Smooth muscle cell (in vitro differentiated cells): Measurements from ENCODE around the gene DOLK. TPM values are rescaled to one million over a fixed set of nuclear protein-coding genes. Genes with fewer than 3 reads are reported as not detected.

Experiments
- DNase-seq: peaks from one replicate; lab custom pipeline; 2025; ENCODE audit not compliant: unreplicated experiment; lab: John Stamatoyannopoulos, UW
- H2AFZ ChIP-seq: fragments of 200-600 bp; sonication (generic); 2 replicates; pipeline ENCODE4 v1.6.0; 2016; ENCODE audit warnings: antibody characterized with exemption, low read depth, mild to moderate bottlenecking
- H3F3A ChIP-seq: fragments of 200-600 bp; sonication (generic); 2 replicates; pipeline ENCODE4 v1.6.0; 2017; ENCODE audit warnings: antibody characterized with exemption, low read depth
- H3K27ac ChIP-seq: fragments of 200-600 bp; sonication (generic); 2 replicates; pipeline ENCODE4 v1.5.1; 2016; ENCODE audit warnings: low read depth, mild to moderate bottlenecking
- H3K27me3 ChIP-seq: fragments of 200-600 bp; sonication (generic); 2 replicates; pipeline ENCODE4 v1.6.1; 2016; ENCODE audit warnings: low read depth, mild to moderate bottlenecking
- H3K36me3 ChIP-seq: fragments of 200-600 bp; sonication (generic); 2 replicates; pipeline ENCODE4 v1.5.1; 2016; ENCODE audit warnings: low read depth
- H3K4me1 ChIP-seq: fragments of 200-600 bp; sonication (generic); 2 replicates; pipeline ENCODE4 v1.5.1; 2016; ENCODE audit warnings: low read depth
- H3K4me2 ChIP-seq: fragments of 200-600 bp; sonication (generic); 2 replicates; pipeline ENCODE4 v1.6.0; 2016; ENCODE audit warnings: mild to moderate bottlenecking
- H3K4me3 ChIP-seq: fragments of 200-600 bp; sonication (generic); 2 replicates; pipeline ENCODE4 v1.5.1; 2016; ENCODE audit warnings: mild to moderate bottlenecking
- H3K79me2 ChIP-seq: fragments of 200-600 bp; sonication (generic); 2 replicates; pipeline ENCODE4 v1.6.0; 2016; ENCODE audit warnings: low read depth, mild to moderate bottlenecking
- H3K9ac ChIP-seq: fragments of 200-600 bp; sonication (generic); 2 replicates; pipeline ENCODE4 v1.6.0; 2016; ENCODE audit warnings: low read depth
- H3K9me3 ChIP-seq: fragments of 200-600 bp; sonication (generic); replicated peaks from 2 replicates; pipeline ENCODE4 v1.5.1; 2016; ENCODE audit warnings: low read depth
- H4K20me1 ChIP-seq: fragments of 200-600 bp; sonication (generic); 2 replicates; pipeline ENCODE4 v1.6.0; 2016; ENCODE audit warnings: low read depth
- CTCF ChIP-seq: fragments of 200-600 bp; sonication (generic); IDR thresholded peaks from 2 replicates; pipeline ENCODE4 v1.5.1; 2017; ENCODE audit warnings: borderline replicate concordance, mild to moderate bottlenecking, antibody characterized with exemption; ENCODE audit not compliant: insufficient read depth, poor library complexity, severe bottlenecking
- whole genome bisulfite sequencing: methylation state at CpG from one replicate; pipeline ENCODE4 v1.1.7; 2016; ENCODE audit warnings: low lambda C conversion rate; 5-methylcytosine and 5-hydroxymethylcytosine counted together
- polyA plus RNA-seq: library from polyadenylated mRNA; unstranded; fragments of >200 nt; fragmentation: Nextera tagmentation; extraction: Ambion mirVana; gene quantifications from 2 replicates; pipeline ENCODE4 v1.2.1, GENCODE V29; 2016
- total RNA-seq: library from RNA; depleted of rRNA; stranded (reverse); fragments of >200 nt; gene quantifications from 2 replicates; pipeline ENCODE4 v1.2.3, GENCODE V29; 2014

DOLK gene
- total and polyA plus RNA-seq, 2 experiments from 2014 or later, result 14.1 to 31.3 TPM

GRCh38 chr9:128902351-128903078, 44.9 kb downstream of the DOLK start:
- Histone ChIP-seq H3K9me3 (no peaks in the 10 kb centered on the region), H3K27me3 (no peaks in the 10 kb centered on the region), H3K9ac (no peak overlapping the region), H3K79me2 (peaks cover 64% of the 10 kb centered on the region), H3K4me3 (no peak overlapping the region), H3K4me1 (no peaks in the 10 kb centered on the region), H3K27ac (peak overlapping the region; percentile 49), H2AFZ (no peak overlapping the region), H4K20me1 (peaks cover 71% of the 10 kb centered on the region), H3K4me2 (no peak overlapping the region), H3K36me3 (peaks cover 2% of the 10 kb centered on the region), H3F3A (peaks cover 3% of the 10 kb centered on the region)
- WGBS, result 85% methylated on average over 23 of the region's 23 CpGs
- TF ChIP-seq CTCF, result no peak
- DNase-seq, result no peak

- Histone ChIP-seq H3K4me2 (no peak overlapping the region), H3K9ac (no peak overlapping the region), H3K79me2 (peaks cover 68% of the 10 kb centered on the region)
Observed at GRCh38 chr9:128901822-128902221, 45.6 kb downstream of the DOLK start.

GRCh38 chr9:128901379-128901778, 46.0 kb downstream of the DOLK start:
- Histone ChIP-seq H4K20me1 (peaks cover 83% of the 10 kb centered on the region), H3K4me1 (no peaks in the 10 kb centered on the region), H3K4me2 (no peak overlapping the region), H3K79me2 (peaks cover 68% of the 10 kb centered on the region), H3K4me3 (no peak overlapping the region), H3K27ac (no peak overlapping the region), H2AFZ (no peak overlapping the region), H3F3A (peaks cover 3% of the 10 kb centered on the region), H3K36me3 (no peaks in the 10 kb centered on the region), H3K27me3 (no peaks in the 10 kb centered on the region), H3K9ac (no peak overlapping the region), H3K9me3 (no peaks in the 10 kb centered on the region)
- no peak for TF ChIP-seq CTCF
- WGBS, result 88% methylated on average over 7 of the region's 7 CpGs
- DNase-seq, result no peak

More at GRCh38 chr9:128901822-128902221, 45.6 kb downstream of the DOLK start:
- no peaks in the 10 kb centered on the region for H3K36me3 ChIP-seq
- 93% methylated on average over 5 of the region's 5 CpGs for WGBS
- H4K20me1 ChIP-seq, result peaks cover 78% of the 10 kb centered on the region
- no peak for DNase-seq
- no peak overlapping the region for H3K4me3 ChIP-seq
- no peaks in the 10 kb centered on the region for H3K4me1 ChIP-seq
- no peak overlapping the region for H2AFZ ChIP-seq
- peak overlapping the region; percentile 49 for H3K27ac ChIP-seq
- H3F3A ChIP-seq, result peaks cover 3% of the 10 kb centered on the region
- H3K27me3 ChIP-seq, result no peaks in the 10 kb centered on the region
- no peaks in the 10 kb centered on the region for H3K9me3 ChIP-seq
- TF ChIP-seq CTCF, result no peak
